Gastrocnemius medialis (tissue), 4 donors: Measurements from ENCODE around the gene ETF1.

Source experiments
- POLR2A ChIP-seq, 2 donors: fragments of 450-650 bp; IDR thresholded peaks; one replicate each; pipeline ENCODE4 v1.6.1; 2017; ENCODE audit warnings: antibody characterized with exemption in 2 of 2, mild to moderate bottlenecking in 2 of 2, moderate library complexity in 2 of 2
- TF ChIP-seq, protein P1 (sequence below), 5 experiments: fragments of 450-650 bp in 3 of 5; fragments of 200-600 bp in 2 of 5; sonication (generic) in 2 of 5; IDR thresholded peaks in 4 of 5; conservative IDR thresholded peaks in 1 of 5; 1 replicate in 4 of 5; 2 replicates in 1 of 5; pipeline ENCODE4 v1.5.1; 2016 to 2019; ENCODE audit warnings: antibody characterized with exemption in 5 of 5, mild to moderate bottlenecking in 3 of 5, moderate library complexity in 3 of 5

DNA sequence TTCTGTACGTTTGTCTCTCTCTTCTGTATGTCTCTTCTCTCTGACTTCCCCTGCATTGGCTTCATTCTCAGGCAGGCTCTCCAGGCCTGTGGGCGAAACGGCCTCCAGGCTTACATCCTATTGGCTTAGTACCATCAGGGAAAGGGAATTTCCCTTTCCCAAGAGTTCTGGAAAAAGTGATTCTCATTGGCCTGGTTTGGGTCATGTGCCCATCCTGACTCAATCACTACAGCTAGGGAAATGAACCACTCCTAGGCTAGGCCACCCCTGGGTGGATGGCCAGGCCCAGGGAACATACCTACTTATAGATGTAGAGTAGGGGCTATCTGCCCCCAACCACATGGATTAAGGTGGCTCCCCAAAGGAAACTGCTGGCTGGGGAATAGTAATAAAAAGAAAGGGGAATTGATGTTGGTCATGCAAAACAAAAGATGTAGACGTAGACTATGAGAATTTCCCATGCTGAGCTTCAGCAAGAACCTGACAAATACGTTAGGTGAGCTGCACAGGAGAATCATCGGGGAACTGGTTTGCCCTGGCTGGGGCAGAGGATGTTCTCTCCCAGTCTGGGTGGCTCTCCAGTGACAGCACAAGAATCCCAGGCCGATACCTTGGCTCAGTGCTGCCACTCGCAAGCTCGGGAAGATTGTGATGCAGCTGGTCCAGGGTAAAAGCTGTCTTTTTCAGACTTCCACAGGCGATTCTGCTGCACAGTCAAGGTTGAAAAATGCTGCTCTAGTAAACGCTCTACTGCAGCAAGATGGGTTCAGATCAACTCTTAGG, 81.5 kb downstream of the ETF1 start:
- TF ChIP-seq POLR2A (IDR thresholded peaks at IDR 0.05), result no peak
- TF ChIP-seq, protein P1, sequence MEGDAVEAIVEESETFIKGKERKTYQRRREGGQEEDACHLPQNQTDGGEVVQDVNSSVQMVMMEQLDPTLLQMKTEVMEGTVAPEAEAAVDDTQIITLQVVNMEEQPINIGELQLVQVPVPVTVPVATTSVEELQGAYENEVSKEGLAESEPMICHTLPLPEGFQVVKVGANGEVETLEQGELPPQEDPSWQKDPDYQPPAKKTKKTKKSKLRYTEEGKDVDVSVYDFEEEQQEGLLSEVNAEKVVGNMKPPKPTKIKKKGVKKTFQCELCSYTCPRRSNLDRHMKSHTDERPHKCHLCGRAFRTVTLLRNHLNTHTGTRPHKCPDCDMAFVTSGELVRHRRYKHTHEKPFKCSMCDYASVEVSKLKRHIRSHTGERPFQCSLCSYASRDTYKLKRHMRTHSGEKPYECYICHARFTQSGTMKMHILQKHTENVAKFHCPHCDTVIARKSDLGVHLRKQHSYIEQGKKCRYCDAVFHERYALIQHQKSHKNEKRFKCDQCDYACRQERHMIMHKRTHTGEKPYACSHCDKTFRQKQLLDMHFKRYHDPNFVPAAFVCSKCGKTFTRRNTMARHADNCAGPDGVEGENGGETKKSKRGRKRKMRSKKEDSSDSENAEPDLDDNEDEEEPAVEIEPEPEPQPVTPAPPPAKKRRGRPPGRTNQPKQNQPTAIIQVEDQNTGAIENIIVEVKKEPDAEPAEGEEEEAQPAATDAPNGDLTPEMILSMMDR (IDR thresholded peaks at IDR 0.05 in 4 of 5, conservative IDR thresholded peaks at IDR 0.05 in 1 of 5), result no peak
